ENCODE results near the gene ADPRHL1.
"Not testable (repeated sequence)": the region's sequence is repeated elsewhere in the genome, so short reads cannot be mapped to it uniquely, and the experiment has no call there.

The ADPRHL1 gene

GRCh38 chr13:113474179-113474578 lies 20.9 kb upstream of the ADPRHL1 start:
- H3K4me1 ChIP-seq (ENCODE audit: insufficient read depth, poor library complexity, severe bottlenecking) = peaks cover 4% of the 10 kb centered on the region
- no peak overlapping the region for H3K4me3 ChIP-seq (ENCODE audit: severe bottlenecking)
- DNase-seq (ENCODE audit: low spot score) (no peak), ATAC-seq (ENCODE audit: low read depth) (no peak)
- TF ChIP-seq, protein P1, sequence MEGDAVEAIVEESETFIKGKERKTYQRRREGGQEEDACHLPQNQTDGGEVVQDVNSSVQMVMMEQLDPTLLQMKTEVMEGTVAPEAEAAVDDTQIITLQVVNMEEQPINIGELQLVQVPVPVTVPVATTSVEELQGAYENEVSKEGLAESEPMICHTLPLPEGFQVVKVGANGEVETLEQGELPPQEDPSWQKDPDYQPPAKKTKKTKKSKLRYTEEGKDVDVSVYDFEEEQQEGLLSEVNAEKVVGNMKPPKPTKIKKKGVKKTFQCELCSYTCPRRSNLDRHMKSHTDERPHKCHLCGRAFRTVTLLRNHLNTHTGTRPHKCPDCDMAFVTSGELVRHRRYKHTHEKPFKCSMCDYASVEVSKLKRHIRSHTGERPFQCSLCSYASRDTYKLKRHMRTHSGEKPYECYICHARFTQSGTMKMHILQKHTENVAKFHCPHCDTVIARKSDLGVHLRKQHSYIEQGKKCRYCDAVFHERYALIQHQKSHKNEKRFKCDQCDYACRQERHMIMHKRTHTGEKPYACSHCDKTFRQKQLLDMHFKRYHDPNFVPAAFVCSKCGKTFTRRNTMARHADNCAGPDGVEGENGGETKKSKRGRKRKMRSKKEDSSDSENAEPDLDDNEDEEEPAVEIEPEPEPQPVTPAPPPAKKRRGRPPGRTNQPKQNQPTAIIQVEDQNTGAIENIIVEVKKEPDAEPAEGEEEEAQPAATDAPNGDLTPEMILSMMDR (IDR thresholded peaks at IDR 0.05; ENCODE audit: poor library complexity, severe bottlenecking) = no peak
- H3K9me3 ChIP-seq (ENCODE audit: severe bottlenecking) = no peaks in the 10 kb centered on the region
- peaks cover 40% of the 10 kb centered on the region for H3K36me3 ChIP-seq (ENCODE audit: low read depth)
- H3K27me3 ChIP-seq (ENCODE audit: insufficient read depth, poor library complexity, severe bottlenecking) = no peaks in the 10 kb centered on the region
- H3K27ac ChIP-seq (ENCODE audit: poor library complexity, severe bottlenecking) = no peak overlapping the region

DNA sequence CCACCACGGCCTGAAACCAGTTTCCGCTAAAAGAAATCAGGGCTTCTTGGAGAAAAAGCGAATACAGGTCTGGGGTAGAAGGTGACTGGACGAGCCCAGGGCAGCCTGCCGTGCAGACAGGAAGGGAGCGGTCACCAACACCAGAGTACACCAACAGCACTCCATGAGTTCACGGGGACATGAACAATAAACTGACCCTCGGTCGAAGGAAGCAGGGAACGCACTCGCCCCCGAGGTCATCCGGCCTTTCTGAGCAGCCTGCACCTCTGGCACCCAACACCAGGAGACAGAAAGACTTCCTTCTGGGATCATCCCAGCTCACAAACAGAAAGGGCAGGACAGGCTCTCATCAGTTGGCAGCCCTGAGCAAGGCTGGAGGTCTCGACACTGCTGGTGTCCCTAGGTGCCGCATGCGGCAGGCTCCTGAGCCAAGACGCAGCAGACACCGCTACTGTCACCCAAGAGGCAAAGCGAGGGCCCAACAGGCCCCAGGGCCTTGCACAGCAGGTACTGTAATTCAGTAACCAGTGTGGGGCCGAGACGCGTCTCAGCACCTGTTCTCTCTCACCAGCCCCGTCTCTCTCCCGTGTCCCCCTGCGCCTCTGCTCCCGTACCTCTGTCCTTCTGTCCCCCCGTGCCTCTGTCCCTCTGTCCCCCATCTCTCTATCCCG lies 19.2 kb upstream of the ADPRHL1 start:
- H3K27ac ChIP-seq (ENCODE audit: poor library complexity, severe bottlenecking) = no peak overlapping the region
- no peaks in the 10 kb centered on the region for H3K9me3 ChIP-seq (ENCODE audit: severe bottlenecking)
- no peaks in the 10 kb centered on the region for H3K27me3 ChIP-seq (ENCODE audit: insufficient read depth, poor library complexity, severe bottlenecking)
- TF ChIP-seq, protein P1 (IDR thresholded peaks at IDR 0.05; ENCODE audit: poor library complexity, severe bottlenecking) = no peak
- no peak for ATAC-seq (ENCODE audit: low read depth)
- no peak for DNase-seq (ENCODE audit: low spot score)
- H3K36me3 ChIP-seq (ENCODE audit: low read depth) = peaks cover 26% of the 10 kb centered on the region
- no peak overlapping the region for H3K4me3 ChIP-seq (ENCODE audit: severe bottlenecking)
- H3K4me1 ChIP-seq (ENCODE audit: insufficient read depth, poor library complexity, severe bottlenecking) = peaks cover 4% of the 10 kb centered on the region

DNA sequence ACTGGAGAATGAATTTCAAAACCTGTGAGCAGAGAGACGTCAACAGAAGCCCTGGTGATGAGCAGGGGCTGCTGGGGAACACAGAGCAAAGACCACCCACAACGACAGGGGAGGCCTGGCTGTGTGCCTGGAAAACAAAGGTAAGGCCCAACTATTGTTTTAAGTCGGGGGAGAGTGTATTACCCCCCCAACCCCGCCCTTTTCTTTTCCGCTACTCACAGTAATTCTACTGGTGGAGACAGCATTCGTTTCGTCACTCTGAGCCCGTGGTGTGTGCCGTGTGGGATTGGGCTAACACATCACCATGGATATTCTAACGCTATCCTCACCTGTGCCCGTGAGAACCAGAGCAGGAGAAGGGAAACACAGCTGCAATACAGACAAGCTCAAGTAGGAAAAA lies 18.6 kb upstream of the ADPRHL1 start:
- TF ChIP-seq, protein P1 (IDR thresholded peaks at IDR 0.05; ENCODE audit: poor library complexity, severe bottlenecking) = no peak

DNA sequence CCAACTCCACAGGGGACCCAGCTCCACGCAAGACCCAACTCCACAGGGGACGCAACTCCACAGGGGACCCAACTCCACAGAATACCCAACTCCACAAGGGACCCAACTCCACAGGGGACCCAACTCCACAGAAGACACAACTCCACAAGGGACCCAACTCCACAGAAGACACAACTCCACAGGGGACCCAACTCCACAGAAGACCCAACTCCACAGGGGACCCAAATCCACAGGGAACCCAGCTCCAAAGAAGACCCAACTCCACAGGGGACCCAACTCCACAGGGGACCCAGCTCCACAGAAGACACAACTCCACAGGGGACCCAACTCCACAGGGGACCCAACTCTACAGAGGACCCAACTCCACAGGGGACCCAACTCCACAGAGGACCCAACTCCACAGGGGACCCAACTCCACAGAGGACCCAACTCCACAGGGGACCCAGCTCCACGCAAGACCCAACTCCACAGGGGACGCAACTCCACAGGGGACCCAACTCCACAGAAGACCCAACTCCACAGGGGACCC lies 17.4 kb upstream of the ADPRHL1 start:
- ATAC-seq (ENCODE audit: low read depth); H3K4me3 ChIP-seq (ENCODE audit: severe bottlenecking); H3K27ac ChIP-seq (ENCODE audit: poor library complexity, severe bottlenecking); H3K4me1 ChIP-seq (ENCODE audit: insufficient read depth, poor library complexity, severe bottlenecking); DNase-seq (ENCODE audit: low spot score); H3K9me3 ChIP-seq (ENCODE audit: severe bottlenecking); H3K27me3 ChIP-seq (ENCODE audit: insufficient read depth, poor library complexity, severe bottlenecking): not testable (repeated sequence)
- peaks cover 33% of the 10 kb centered on the region for H3K36me3 ChIP-seq (ENCODE audit: low read depth)

More for the DNA sequence above, 18.6 kb upstream of the ADPRHL1 start:
- H3K36me3 ChIP-seq (ENCODE audit: low read depth) = peaks cover 28% of the 10 kb centered on the region
- H3K27ac ChIP-seq (ENCODE audit: poor library complexity, severe bottlenecking) = no peak overlapping the region
- no peaks in the 10 kb centered on the region for H3K27me3 ChIP-seq (ENCODE audit: insufficient read depth, poor library complexity, severe bottlenecking)
- ATAC-seq (ENCODE audit: low read depth) (no peak), DNase-seq (ENCODE audit: low spot score) (no peak)
- no peaks in the 10 kb centered on the region for H3K9me3 ChIP-seq (ENCODE audit: severe bottlenecking)
- H3K4me1 ChIP-seq (ENCODE audit: insufficient read depth, poor library complexity, severe bottlenecking) = peaks cover 4% of the 10 kb centered on the region
- no peak overlapping the region for H3K4me3 ChIP-seq (ENCODE audit: severe bottlenecking)

- no peaks in the 10 kb centered on the region for H3K9me3 ChIP-seq (ENCODE audit: severe bottlenecking)
- TF ChIP-seq, protein P1 (IDR thresholded peaks at IDR 0.05; ENCODE audit: poor library complexity, severe bottlenecking) = no peak
- DNase-seq (ENCODE audit: low spot score) (no peak), ATAC-seq (ENCODE audit: low read depth) (no peak)
- no peak overlapping the region for H3K27ac ChIP-seq (ENCODE audit: poor library complexity, severe bottlenecking)
- no peaks in the 10 kb centered on the region for H3K27me3 ChIP-seq (ENCODE audit: insufficient read depth, poor library complexity, severe bottlenecking)
- peaks cover 34% of the 10 kb centered on the region for H3K36me3 ChIP-seq (ENCODE audit: low read depth)
- no peak overlapping the region for H3K4me3 ChIP-seq (ENCODE audit: severe bottlenecking)
- peaks cover 4% of the 10 kb centered on the region for H3K4me1 ChIP-seq (ENCODE audit: insufficient read depth, poor library complexity, severe bottlenecking)
Measured at GRCh38 chr13:113470073-113470472, 16.8 kb upstream of the ADPRHL1 start.
